HTR-8/SVneo (cell line): Measurements from ENCODE around the gene ACTR8.
A peak's percentile ranks its signal among the peaks of the same experiment; 100 is the strongest.
"Not testable (repeated sequence)": the region's sequence is repeated elsewhere in the genome, so short reads cannot be mapped to it uniquely, and the experiment has no call there.

Experiments
- DNase-seq: peaks from one replicate; pipeline ENCODE4 v3.0.0; 2011; ENCODE audit warnings: low spot score, mixed read lengths; ENCODE audit not compliant: insufficient read length
- FAIRE-seq: peaks from 2 replicates; lab custom pipeline; 2011; peaks lifted over from hg19 to GRCh38; lab: Jason Lieb, UNC

Gene ACTR8

GRCh38 chr3:53881691-53882593 lies at the start of gene ACTR8:
ACTR8 (minus strand) TSS chr3:53882152; CDS start chr3:53882101, 51 bp downstream.
- FAIRE-seq (peak; percentile 70), DNase-seq (peak; percentile 84)

GRCh38 chr3:53927208-53927872 lies 45.4 kb upstream of the ACTR8 start:
- not testable (repeated sequence) for FAIRE-seq, DNase-seq

GRCh38 chr3:53921296-53921695 lies 39.3 kb upstream of the ACTR8 start:
- FAIRE-seq (no peak), DNase-seq (no peak)

GRCh38 chr3:53919741-53920140 lies 37.8 kb upstream of the ACTR8 start:
- no peak for FAIRE-seq

GRCh38 chr3:53913401-53913800 lies 31.4 kb upstream of the ACTR8 start:
- FAIRE-seq (no peak), DNase-seq (no peak)

More at GRCh38 chr3:53919741-53920140, 37.8 kb upstream of the ACTR8 start:
- no peak for DNase-seq

GRCh38 chr3:53902711-53903110 lies 20.8 kb upstream of the ACTR8 start:
- no peak for FAIRE-seq

DNA sequence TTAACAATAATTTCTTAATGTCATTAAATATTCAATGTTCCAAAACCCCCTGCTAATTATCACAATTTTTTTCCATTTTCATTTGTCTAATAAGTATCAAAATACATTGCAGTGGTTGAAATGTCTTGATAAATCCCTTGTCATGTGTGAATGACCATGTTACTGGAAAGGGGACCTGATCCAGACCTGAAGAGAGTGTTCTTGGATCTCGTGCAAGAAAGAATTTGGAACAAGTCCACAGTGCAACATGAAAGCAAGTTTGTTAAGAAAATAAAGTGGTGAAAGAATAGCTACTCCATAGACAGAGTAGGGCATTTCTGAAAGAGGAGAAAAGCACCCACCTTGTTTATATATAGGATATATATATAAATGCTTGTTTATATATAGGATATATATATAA lies 20.1 kb upstream of the ACTR8 start:
- DNase-seq = no peak
- no peak for FAIRE-seq

More at GRCh38 chr3:53902711-53903110, 20.8 kb upstream of the ACTR8 start:
- DNase-seq = no peak

DNA sequence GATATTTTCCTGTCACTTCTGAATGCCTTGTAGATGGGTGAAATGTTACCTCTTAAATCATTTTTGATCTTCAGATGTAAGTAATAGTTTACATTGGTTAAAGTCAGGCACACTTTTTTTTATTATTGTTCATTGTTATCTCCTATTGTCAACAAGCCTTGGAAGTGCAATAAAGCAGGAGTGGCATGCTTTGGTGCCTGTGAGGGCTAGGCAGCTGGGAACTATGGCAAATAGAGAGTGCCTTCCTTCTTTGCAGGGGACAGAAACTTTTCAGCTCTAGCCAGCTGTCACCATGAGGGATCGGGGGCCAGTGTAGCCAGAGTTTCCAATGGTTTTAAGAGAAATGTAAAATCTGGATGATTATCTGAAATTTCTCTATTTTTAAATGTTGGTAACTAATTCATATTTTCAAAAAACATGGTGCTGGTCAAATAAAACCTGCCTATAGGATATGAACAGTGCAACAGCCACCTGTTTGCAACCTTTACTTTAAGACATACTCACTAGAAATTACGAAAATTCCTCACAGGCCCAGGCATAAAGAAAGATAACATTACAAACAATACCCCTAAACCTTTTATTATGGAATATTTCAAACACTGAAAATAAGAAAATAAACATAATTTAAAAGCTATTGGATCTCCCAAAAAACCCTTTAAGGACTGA lies 18.8 kb upstream of the ACTR8 start:
- DNase-seq (no peak), FAIRE-seq (no peak)

- no peak for DNase-seq
- no peak for FAIRE-seq
Measured at GRCh38 chr3:53899750-53900149, 17.8 kb upstream of the ACTR8 start.

- FAIRE-seq (no peak), DNase-seq (no peak)
Measured at GRCh38 chr3:53892286-53892637, 10.3 kb upstream of the ACTR8 start.

GRCh38 chr3:53891497-53892285 lies 9.7 kb upstream of the ACTR8 start, which contains the start of gene SELENOK:
SELENOK (minus strand) TSS chr3:53891859.
- FAIRE-seq (peak; percentile 96), DNase-seq (peak; percentile 93)

DNA sequence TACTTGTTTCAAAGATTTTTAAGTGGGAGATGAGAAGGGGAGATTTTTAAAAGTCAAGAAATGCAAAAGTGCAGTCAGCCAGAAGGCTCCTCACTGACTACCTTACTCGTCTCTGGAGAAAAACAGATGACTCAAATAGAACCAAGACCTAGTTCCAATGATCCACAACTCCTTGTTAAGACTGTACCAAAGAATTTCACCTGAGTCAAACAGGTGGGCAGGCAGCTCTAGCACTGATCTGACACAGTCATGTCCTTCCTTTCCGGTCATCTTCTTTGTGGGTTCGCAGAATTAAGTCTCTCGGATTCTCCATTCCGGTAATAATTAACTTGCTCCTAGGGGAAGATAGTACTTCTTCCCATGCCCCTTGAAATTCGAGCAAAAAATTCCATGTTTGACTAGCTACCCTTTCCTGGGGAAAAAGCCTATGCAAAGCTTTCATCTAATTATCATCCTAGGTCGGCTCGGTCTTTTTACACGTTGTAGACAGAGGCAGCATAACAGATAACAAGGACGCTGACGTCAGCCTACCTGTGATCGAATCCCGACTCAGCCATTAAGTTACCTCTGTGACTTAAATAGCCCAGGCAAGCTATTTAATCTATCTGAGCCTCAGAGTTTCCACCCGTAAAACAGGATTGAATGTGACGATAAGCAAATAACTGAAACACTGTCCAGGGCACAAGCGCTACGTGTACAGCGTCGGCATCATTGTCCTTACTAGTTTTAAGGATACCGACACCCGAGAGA lies 8.9 kb upstream of the ACTR8 start:
- peak; percentile 7 for DNase-seq
- no peak for FAIRE-seq

DNA sequence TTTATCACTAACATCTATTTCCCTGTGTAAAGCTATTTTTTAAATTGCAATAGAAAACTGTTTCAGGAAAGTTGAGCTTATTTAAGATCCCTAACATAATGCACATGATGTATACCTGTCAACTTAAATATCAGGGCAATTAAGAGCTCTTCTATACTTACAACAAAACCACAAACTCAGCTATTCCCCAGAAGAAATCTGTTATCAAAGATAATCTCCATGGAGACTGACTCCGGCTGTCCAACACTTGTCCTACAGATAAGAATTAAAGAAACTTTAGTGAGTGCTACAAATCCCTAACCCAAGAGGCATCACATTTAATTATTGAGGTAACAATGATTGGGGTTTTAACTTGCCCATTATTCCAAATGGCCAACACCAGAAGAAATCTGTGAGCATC lies 6.3 kb upstream of the ACTR8 start:
- FAIRE-seq = no peak
- DNase-seq = no peak

DNA sequence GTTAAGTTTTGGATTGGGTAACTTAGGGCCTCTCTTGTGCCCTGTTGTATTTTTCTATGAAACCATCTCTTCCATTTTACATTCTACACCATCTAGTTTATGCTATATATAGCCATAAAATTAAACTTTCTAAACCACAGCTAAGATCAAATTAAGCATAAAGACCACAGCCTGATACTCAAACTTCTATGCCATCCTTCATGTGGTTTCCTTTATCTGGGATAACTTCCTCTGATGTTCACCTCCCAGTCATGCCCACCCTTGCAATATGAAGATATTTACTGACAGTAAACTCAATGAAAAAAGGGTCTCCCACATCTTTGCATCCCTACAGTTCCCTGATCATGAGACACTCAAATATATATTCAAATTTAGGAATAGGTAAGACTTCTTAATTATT lies 5.5 kb upstream of the ACTR8 start:
- DNase-seq (no peak), FAIRE-seq (no peak)

- FAIRE-seq (no peak), DNase-seq (no peak)
Measured at GRCh38 chr3:53885239-53885638, 3.3 kb upstream of the ACTR8 start.

GRCh38 chr3:53884623-53885022 lies 2.7 kb upstream of the ACTR8 start:
- FAIRE-seq = no peak
- no peak for DNase-seq

- DNase-seq (no peak), FAIRE-seq (no peak)
Measured at GRCh38 chr3:53883008-53883407, 1.1 kb upstream of the ACTR8 start.

GRCh38 chr3:53880396-53881345 lies 1.3 kb downstream of the ACTR8 start:
- DNase-seq (no peak), FAIRE-seq (no peak)
